MCF 10A (cell line): ENCODE data around the gene EXOC3. TPM values are rescaled to one million over a fixed set of nuclear protein-coding genes. Genes with fewer than 3 reads are reported as not detected.

ENCODE experiments used
- BruUV-seq: library from RNA; stranded (reverse); fragments of 400-500 nt; replicated peaks from 2 replicates; lab custom pipeline; 2021; lab: Mats Ljungman, UMichigan
- CTCF ChIA-PET: fragments of 300-600 bp; sonication (Branson Sonifier 250); formaldehyde crosslinking; extraction: SDS; loops from one replicate; lab custom pipeline; 2021; ENCODE audit warnings: antibody characterized with exemption, inconsistent platforms; lab: Yijun Ruan, JAX
- POLR2A ChIA-PET: fragments of 300-600, 350-650 bp; sonication (Branson Sonifier 250); formaldehyde crosslinking; extraction: SDS; loops from one replicate; lab custom pipeline; 2020; ENCODE audit warnings: antibody characterized with exemption, inconsistent platforms; lab: Yijun Ruan, JAX
- DNase-seq: peaks from one replicate; pipeline ENCODE4 v3.0.0-alpha.2; 2018; ENCODE audit not compliant: unreplicated experiment
- H3K27ac Mint-ChIP-seq: one replicate; pipeline ENCODE4 v1.8.0; 2022; ENCODE audit warnings: mild to moderate bottlenecking, low read depth, mixed read lengths; ENCODE audit not compliant: unreplicated experiment
- H3K27me3 Mint-ChIP-seq: one replicate; pipeline ENCODE4 v1.8.0; 2022; ENCODE audit warnings: mixed read lengths; ENCODE audit not compliant: insufficient read depth, unreplicated experiment
- H3K36me3 Mint-ChIP-seq: one replicate; pipeline ENCODE4 v1.8.0; 2022; ENCODE audit warnings: mild to moderate bottlenecking, moderate library complexity, mixed read lengths; ENCODE audit not compliant: insufficient read depth, unreplicated experiment
- H3K4me1 Mint-ChIP-seq: one replicate; pipeline ENCODE4 v1.8.0; 2022; ENCODE audit warnings: mixed read lengths; ENCODE audit not compliant: insufficient read depth, unreplicated experiment
- H3K4me3 Mint-ChIP-seq: one replicate; pipeline ENCODE4 v1.8.0; 2022; ENCODE audit warnings: mild to moderate bottlenecking, moderate library complexity, mixed read lengths; ENCODE audit not compliant: unreplicated experiment
- H3K9me3 Mint-ChIP-seq: one replicate; pipeline ENCODE4 v1.8.0; 2022; ENCODE audit warnings: mixed read lengths; ENCODE audit not compliant: unreplicated experiment
- intact Hi-C: fragments of 100-400 bp; cut with micrococcal nuclease; formaldehyde crosslinking; loops from 2 replicates; pipeline ENCODE4 v1.14.1; 2022
- total RNA-seq: library from RNA; stranded (reverse); gene quantifications from 2 replicates; pipeline ENCODE4 v1.2.3, GENCODE V29; 2022
- TF ChIP-seq, protein P1 (sequence below): fragments of 200-600 bp; IDR thresholded peaks from one replicate; pipeline ENCODE4 v1.8.0; 2022; ENCODE audit warnings: antibody characterized with exemption, mild to moderate bottlenecking; ENCODE audit not compliant: unreplicated experiment

Gene EXOC3
- total RNA-seq, 1 experiment from 2014 or later = 44.1 TPM

DNA sequence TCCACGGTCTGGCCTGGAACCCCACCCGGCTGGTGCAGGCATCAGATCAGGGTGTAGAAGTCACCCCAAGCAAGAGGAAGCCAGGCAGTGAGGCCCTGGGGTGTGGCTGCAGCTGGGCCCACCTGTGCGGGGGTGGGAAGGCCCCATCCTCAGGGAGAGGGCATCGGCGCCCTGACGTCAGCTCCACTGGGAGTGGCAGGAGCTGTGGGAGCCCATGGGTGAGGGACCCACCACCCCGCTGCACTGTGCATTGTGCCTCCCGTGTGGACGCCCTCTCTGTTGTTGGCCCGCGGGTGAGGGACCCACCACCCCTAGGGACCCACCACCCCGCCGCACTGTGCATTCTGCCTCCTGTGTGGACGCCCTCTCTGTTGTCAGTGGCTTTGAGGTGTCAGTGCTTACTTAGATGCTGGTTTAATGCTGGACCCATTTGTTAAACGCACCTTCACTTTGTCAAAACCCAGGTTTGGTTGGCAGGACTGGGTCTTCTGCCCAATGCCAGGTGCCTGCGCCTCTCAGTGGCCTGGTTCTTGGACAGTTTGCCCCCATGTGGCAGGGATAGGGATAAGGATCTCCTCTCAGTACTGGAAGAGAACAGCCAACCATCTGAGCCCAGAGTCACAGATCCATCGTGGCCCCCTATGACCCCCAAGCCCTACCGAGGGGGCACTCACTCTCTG, 6.9 kb upstream of the EXOC3 start:
- intact Hi-C loops = loop anchor here (1.0 kb wide), 3 partner anchors 119 to 394 kb away; no protein-coding TSS in a partner anchor
- peak; percentile 57 for DNase-seq
- Mint-ChIP-seq H3K27ac (no peak overlapping the region), H3K36me3 (no peaks in the 10 kb centered on the region), H3K9me3 (no peaks in the 10 kb centered on the region), H3K4me1 (no peaks in the 10 kb centered on the region), H3K4me3 (no peak overlapping the region), H3K27me3 (no peaks in the 10 kb centered on the region)
- POLR2A ChIA-PET = interaction anchor here (1.4 kb wide), 1 partner anchor 165 kb away, joined by 3 read pairs; the partner anchor contains the start of gene PDCD6
- BruUV-seq = no TSS peak
- TF ChIP-seq, protein P1, sequence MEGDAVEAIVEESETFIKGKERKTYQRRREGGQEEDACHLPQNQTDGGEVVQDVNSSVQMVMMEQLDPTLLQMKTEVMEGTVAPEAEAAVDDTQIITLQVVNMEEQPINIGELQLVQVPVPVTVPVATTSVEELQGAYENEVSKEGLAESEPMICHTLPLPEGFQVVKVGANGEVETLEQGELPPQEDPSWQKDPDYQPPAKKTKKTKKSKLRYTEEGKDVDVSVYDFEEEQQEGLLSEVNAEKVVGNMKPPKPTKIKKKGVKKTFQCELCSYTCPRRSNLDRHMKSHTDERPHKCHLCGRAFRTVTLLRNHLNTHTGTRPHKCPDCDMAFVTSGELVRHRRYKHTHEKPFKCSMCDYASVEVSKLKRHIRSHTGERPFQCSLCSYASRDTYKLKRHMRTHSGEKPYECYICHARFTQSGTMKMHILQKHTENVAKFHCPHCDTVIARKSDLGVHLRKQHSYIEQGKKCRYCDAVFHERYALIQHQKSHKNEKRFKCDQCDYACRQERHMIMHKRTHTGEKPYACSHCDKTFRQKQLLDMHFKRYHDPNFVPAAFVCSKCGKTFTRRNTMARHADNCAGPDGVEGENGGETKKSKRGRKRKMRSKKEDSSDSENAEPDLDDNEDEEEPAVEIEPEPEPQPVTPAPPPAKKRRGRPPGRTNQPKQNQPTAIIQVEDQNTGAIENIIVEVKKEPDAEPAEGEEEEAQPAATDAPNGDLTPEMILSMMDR = peak; percentile 48
- CTCF ChIA-PET = interaction anchor here (0.5 to 11.2 kb wide), 11 partner anchors 10 to 161 kb away, joined by 3 to 94 read pairs (median 3); partner anchors contain the start of gene AHRR

DNA sequence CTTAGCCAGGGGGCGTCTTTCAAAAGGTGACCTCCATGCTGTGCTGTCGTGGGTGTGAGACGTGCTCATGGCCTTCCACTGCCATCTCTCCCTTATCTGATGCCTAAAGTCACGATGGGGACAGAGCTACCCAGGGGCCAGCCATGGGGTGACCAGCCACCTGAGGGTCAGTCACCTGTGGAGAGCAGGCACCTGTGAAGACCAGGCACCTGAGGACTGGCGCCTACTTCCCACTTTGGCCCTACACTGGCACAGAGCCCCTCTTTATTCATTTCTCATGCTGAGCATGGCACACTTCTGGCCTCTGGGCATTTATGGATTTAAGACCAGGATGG, 6.4 kb upstream of the EXOC3 start:
- Mint-ChIP-seq H3K27ac (no peak overlapping the region), H3K4me3 (no peak overlapping the region), H3K36me3 (no peaks in the 10 kb centered on the region), H3K4me1 (no peaks in the 10 kb centered on the region), H3K9me3 (no peaks in the 10 kb centered on the region), H3K27me3 (no peaks in the 10 kb centered on the region)
- TF ChIP-seq, protein P1 = no peak
- DNase-seq = no peak
- CTCF ChIA-PET = interaction anchor here (0.6 to 11.2 kb wide), 8 partner anchors 9 to 162 kb away, joined by 3 to 94 read pairs (median 3); partner anchors contain the start of gene AHRR
- BruUV-seq = no TSS peak
- POLR2A ChIA-PET = interaction anchor here (1.4 kb wide), 1 partner anchor 166 kb away, joined by 3 read pairs; the partner anchor contains the start of gene PDCD6
- intact Hi-C loops = loop anchor here (1.0 kb wide), 3 partner anchors 119 to 394 kb away; no protein-coding TSS in a partner anchor

DNA sequence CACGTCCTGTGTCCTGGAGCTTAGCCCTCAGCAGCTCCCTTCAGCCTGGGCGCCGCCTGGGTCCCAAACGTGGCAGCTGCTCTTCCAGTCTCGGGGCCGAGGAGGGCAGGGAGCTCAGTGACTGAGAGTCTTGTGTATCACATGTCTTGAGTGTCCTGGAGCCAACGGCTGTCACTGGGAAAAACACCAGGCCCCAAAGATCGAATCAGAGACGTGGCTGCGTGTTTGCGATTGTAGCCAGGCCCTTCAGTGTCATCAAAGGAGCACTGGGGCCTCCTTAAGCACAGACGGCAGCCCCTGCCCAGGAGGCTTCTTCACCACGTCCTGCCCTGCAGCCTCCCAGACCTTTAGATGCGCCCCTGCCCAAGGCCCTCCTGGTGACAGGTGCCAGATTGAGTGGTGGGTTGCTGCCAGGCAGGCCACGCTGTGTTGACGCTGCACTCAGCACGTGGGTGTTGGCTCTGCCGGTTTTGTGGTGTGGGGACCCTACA, 5.7 kb upstream of the EXOC3 start:
- TF ChIP-seq, protein P1 = no peak
- no peaks in the 10 kb centered on the region for H3K9me3 Mint-ChIP-seq
- no TSS peak for BruUV-seq

DNA sequence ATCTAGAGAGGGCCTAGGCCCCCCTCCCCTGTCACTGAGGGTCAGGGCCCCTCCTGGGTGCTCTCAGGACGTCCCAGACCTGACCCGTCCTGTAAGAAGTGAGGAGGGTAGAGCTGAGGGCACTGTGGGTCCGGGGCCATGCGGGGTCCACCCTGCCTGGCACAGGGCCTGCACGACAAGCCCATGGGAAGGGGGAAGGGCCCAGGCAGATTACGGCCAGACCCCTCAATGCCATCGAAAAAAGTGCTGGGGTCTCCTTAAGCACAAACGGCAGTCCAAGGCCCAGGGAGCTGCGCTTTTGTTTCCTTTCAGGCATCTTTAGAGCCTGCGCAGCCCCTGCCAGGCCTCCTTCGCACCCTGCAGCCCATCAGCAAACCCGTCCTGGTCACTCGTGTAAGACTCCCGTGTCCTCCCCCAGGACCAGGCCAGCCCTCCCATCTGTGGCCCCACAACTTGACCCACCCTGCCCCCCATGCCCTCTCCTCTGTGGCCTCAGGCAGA, 4.4 kb upstream of the EXOC3 start:
- no peak for DNase-seq
- Mint-ChIP-seq H3K27me3 (no peaks in the 10 kb centered on the region), H3K36me3 (no peaks in the 10 kb centered on the region), H3K4me3 (no peak overlapping the region), H3K9me3 (no peaks in the 10 kb centered on the region), H3K27ac (no peak overlapping the region), H3K4me1 (no peaks in the 10 kb centered on the region)
- ChIA-PET POLR2A (no interaction called here), CTCF (interaction anchor here (0.7 kb wide), 2 partner anchors 8 to 115 kb away, joined by 3 read pairs; no protein-coding TSS in a partner anchor)
- BruUV-seq = no TSS peak
- TF ChIP-seq, protein P1 = no peak
- intact Hi-C loops = no loop called here

More for the DNA sequence above, 5.7 kb upstream of the EXOC3 start:
- POLR2A ChIA-PET = interaction anchor here (1.4 kb wide), 1 partner anchor 166 kb away, joined by 3 read pairs; the partner anchor contains the start of gene PDCD6
- Mint-ChIP-seq H3K4me1 (no peaks in the 10 kb centered on the region), H3K27me3 (no peaks in the 10 kb centered on the region), H3K27ac (no peak overlapping the region), H3K4me3 (no peak overlapping the region), H3K36me3 (no peaks in the 10 kb centered on the region)
- CTCF ChIA-PET = interaction anchor here (0.6 to 11.2 kb wide), 7 partner anchors 9 to 120 kb away, joined by 3 to 94 read pairs (median 3); partner anchors contain the start of gene AHRR
- no peak for DNase-seq
- intact Hi-C loops = no loop called here
